Activated CD8-positive, alpha-beta T cell treated with anti-CD3 and anti-CD28 coated beads, Interleukin-2, amount 10 ng/mL, durations not matched to agents 7 days and 5 days (primary cell): ENCODE measurements around the gene AFF3. TPM values are rescaled to one million over a fixed set of nuclear protein-coding genes. Genes with fewer than 3 reads are reported as not detected.
"Not testable (repeated sequence)": the region's sequence is repeated elsewhere in the genome, so short reads cannot be mapped to it uniquely, and the experiment has no call there.

Experiments
- ATAC-seq: fragments of 150-1000 bp; cut with Tn5 transposase; one replicate; pipeline ENCODE4 v1.10.0; 2021; ENCODE audit warnings: moderate library complexity
- CTCF ChIA-PET: fragments of 350-600 bp; sonication (Branson Sonifier 250); formaldehyde crosslinking; loops from one replicate; lab custom pipeline; 2021; ENCODE audit warnings: antibody characterized with exemption; lab: Charles Lee
- POLR2A ChIA-PET: fragments of 350-600 bp; sonication (Branson Sonifier 250); formaldehyde crosslinking; loops from one replicate; lab custom pipeline; 2021; ENCODE audit warnings: antibody characterized with exemption; lab: Charles Lee
- DNase-seq: peaks from one replicate; pipeline ENCODE4 v3.0.0-alpha.2; 2020
- H3K27ac Mint-ChIP-seq: one replicate; pipeline ENCODE4 v1.8.0; 2021; ENCODE audit warnings: mild to moderate bottlenecking, mixed read lengths
- H3K27me3 Mint-ChIP-seq: one replicate; pipeline ENCODE4 v1.8.0; 2021; ENCODE audit warnings: low read depth, mixed read lengths
- H3K36me3 Mint-ChIP-seq: one replicate; pipeline ENCODE4 v1.8.0; 2021; ENCODE audit warnings: low read depth, mixed read lengths
- H3K4me1 Mint-ChIP-seq: one replicate; pipeline ENCODE4 v1.8.0; 2021; ENCODE audit warnings: low read depth, mixed read lengths
- H3K4me3 Mint-ChIP-seq: one replicate; pipeline ENCODE4 v1.8.0; 2021; ENCODE audit warnings: mild to moderate bottlenecking, mixed read lengths
- H3K9me3 Mint-ChIP-seq: one replicate; pipeline ENCODE4 v1.8.0; 2022; ENCODE audit warnings: mixed read lengths; ENCODE audit not compliant: insufficient read depth
- total RNA-seq, 2 experiments: library from RNA; stranded (reverse); gene quantifications; one replicate each; pipeline ENCODE4 v1.2.3, GENCODE V29; 2021

Gene AFF3
- total RNA-seq, 2 experiments from 2014 or later: 7.1 to 7.9 TPM

DNA sequence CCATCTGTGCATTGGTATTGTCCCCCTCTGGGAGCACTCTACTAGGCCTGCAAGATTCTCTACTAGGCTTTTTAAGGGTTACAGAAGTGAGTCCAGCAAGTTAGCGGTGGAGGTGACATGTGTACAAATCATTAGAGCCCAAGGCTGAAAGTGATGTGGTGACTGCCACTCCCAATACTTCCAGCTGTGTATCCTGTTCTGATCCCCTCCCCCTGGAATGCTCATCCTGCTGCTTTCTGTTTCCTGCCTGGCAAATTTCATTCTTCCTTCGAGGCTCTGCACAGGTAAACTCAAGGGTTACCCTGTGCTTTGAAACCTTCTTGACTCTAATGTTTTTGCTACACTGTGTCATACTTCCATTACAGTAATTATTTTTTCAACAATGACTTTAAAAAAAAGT lies 394.0 kb downstream of the AFF3 start:
- Mint-ChIP-seq H3K4me1 (no peaks in the 10 kb centered on the region), H3K9me3 (no peaks in the 10 kb centered on the region), H3K27ac (no peak overlapping the region), H3K27me3 (no peaks in the 10 kb centered on the region), H3K36me3 (no peaks in the 10 kb centered on the region), H3K4me3 (no peak overlapping the region)
- DNase-seq: no peak
- ChIA-PET CTCF (no interaction called here), POLR2A (no interaction called here)
- no peak for ATAC-seq

DNA sequence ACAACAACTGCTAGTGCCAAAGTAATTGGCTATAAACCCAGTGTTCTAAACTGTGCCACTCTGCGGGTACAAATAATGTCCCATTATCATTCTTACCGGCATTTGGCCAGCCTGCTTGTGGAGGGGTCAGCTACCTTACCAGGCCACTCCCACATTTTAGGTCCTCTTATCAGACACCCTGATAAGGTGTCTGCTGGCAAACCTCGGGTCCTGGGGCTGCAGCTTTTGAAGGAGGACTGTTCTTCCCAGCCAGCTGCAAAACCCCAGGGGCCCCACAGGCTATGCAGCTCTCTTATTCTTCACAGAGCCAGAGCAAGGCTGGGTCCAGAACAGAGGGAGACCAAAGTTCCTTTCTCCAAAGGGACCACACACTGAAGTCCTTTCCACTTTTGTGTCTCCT lies 394.5 kb downstream of the AFF3 start:
- Mint-ChIP-seq H3K36me3 (no peaks in the 10 kb centered on the region), H3K27me3 (no peaks in the 10 kb centered on the region), H3K4me3 (no peak overlapping the region), H3K27ac (no peak overlapping the region), H3K9me3 (no peaks in the 10 kb centered on the region), H3K4me1 (no peaks in the 10 kb centered on the region)
- CTCF ChIA-PET: no interaction called here
- ATAC-seq (no peak), DNase-seq (no peak)
- POLR2A ChIA-PET: no interaction called here

DNA sequence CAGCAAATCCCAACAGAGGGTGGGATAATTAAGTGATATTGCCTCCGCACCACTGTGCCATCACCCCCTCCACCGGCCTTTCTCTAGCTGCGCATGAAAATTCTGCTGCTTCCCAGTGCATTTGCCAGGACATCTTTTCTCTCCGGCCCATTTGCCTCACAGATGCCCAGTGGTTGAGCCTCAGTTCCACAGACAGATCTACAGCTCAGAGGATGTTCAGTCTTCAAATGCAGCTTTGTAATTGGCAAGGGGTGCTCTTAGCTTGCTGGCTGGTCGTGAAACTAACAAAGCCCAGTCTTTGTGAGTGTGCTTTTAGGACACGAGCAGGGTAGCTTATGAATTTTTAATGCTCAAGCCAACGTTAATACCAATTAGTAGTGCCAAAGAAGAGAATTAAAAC lies 399.2 kb downstream of the AFF3 start:
- ChIA-PET POLR2A (no interaction called here), CTCF (no interaction called here)
- no peak for ATAC-seq
- H3K27me3 Mint-ChIP-seq: peaks cover under 1% of the 10 kb centered on the region
- no peaks in the 10 kb centered on the region for H3K4me1 Mint-ChIP-seq
- H3K9me3 Mint-ChIP-seq: no peaks in the 10 kb centered on the region
- H3K4me3 Mint-ChIP-seq: no peak overlapping the region
- DNase-seq: no peak
- no peaks in the 10 kb centered on the region for H3K36me3 Mint-ChIP-seq
- H3K27ac Mint-ChIP-seq: no peak overlapping the region

DNA sequence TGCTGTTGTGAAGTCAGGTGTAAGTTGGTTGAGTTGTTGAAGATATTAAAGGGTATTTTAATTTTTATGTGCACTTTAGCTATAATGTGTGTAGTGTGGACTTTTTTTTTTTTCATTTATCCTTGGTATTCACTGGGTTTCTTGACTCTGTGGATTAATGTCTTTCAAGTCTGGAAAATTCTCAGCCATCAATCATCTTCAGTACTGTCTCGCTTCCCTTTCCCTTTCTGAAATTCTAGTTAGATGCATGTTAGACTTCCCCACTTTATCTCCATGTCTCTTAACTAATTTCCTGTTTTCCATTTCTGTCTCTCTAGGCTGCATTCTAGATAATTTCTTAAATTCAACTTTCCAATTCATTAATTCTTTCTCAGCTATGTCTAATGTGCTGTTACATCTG lies 404.9 kb downstream of the AFF3 start:
- no peak for ATAC-seq
- ChIA-PET POLR2A (no interaction called here), CTCF (no interaction called here)
- DNase-seq: no peak
- Mint-ChIP-seq H3K4me3 (no peak overlapping the region), H3K27me3 (peaks cover 5% of the 10 kb centered on the region), H3K36me3 (no peaks in the 10 kb centered on the region), H3K9me3 (no peaks in the 10 kb centered on the region), H3K4me1 (no peaks in the 10 kb centered on the region), H3K27ac (no peak overlapping the region)

DNA sequence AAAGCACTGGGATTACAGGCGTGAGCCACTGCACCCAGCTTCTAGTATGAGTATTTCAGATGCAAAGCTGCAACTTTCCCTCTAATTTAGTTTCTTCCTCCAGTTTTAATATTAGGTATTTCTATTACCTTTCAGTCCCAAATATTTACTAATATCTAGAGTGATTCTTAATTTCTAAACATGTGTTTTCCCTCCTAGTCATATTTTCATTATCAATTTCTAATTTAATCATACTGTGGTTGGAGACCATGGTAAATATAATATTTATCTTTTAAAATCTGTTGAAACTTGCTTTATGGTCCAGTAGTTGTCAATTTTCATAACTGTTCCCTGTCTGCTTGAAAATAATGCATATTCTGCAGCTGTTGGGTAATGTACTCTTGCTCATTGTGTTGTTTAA lies 406.6 kb downstream of the AFF3 start:
- peaks cover 5% of the 10 kb centered on the region for H3K27me3 Mint-ChIP-seq
- no peak for DNase-seq
- POLR2A ChIA-PET: no interaction called here
- H3K4me1 Mint-ChIP-seq: no peaks in the 10 kb centered on the region
- no peaks in the 10 kb centered on the region for H3K9me3 Mint-ChIP-seq
- no peak overlapping the region for H3K27ac Mint-ChIP-seq
- no peak overlapping the region for H3K4me3 Mint-ChIP-seq
- ATAC-seq: no peak
- CTCF ChIA-PET: no interaction called here
- H3K36me3 Mint-ChIP-seq: no peaks in the 10 kb centered on the region

DNA sequence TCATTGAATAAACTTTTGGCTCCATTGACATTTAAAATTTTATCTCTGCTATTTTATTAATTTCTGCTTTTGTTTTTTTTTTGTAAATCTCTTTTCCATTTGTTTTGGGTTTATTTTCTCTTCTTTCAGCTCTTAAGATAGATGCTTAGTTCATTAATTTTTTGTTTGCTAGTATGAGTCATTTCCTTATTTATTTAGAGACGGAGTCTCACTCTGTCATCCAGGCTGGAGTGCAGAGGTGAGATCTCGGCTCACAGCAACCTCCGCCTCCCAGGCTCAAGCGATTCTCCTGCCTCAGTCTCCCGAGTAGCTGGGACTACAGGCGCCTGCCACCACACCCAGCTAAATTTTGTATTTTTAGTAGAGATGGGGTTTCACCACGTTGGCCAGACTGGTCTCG lies 407.1 kb downstream of the AFF3 start:
- DNase-seq, H3K27me3 Mint-ChIP-seq, ATAC-seq, H3K9me3 Mint-ChIP-seq, POLR2A ChIA-PET, H3K4me3 Mint-ChIP-seq, CTCF ChIA-PET, H3K27ac Mint-ChIP-seq, H3K36me3 Mint-ChIP-seq, H3K4me1 Mint-ChIP-seq: not testable (repeated sequence)

DNA sequence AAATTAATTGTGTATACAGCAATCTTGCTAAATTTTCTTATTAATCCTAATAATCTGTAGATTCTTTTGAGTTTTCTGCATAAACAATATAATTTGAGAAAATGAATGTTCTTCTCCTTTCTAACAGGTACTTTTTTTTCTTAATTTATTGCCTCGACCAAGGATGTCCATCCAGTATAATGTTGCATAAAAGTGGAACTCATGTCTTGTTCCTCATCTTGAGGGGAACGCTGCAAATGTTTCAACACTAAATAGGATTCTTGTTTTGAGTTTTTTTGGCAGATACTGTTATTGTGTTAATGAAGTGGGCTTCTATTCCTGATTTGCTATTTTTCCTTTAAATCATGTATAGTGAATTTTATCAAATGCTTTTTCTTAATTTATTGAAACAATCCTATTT lies 408.2 kb downstream of the AFF3 start:
- ChIA-PET CTCF (no interaction called here), POLR2A (no interaction called here)
- ATAC-seq: no peak
- no peak for DNase-seq
- Mint-ChIP-seq H3K27me3 (peaks cover 5% of the 10 kb centered on the region), H3K27ac (no peak overlapping the region), H3K4me3 (no peak overlapping the region), H3K4me1 (no peaks in the 10 kb centered on the region), H3K9me3 (no peaks in the 10 kb centered on the region), H3K36me3 (no peaks in the 10 kb centered on the region)

DNA sequence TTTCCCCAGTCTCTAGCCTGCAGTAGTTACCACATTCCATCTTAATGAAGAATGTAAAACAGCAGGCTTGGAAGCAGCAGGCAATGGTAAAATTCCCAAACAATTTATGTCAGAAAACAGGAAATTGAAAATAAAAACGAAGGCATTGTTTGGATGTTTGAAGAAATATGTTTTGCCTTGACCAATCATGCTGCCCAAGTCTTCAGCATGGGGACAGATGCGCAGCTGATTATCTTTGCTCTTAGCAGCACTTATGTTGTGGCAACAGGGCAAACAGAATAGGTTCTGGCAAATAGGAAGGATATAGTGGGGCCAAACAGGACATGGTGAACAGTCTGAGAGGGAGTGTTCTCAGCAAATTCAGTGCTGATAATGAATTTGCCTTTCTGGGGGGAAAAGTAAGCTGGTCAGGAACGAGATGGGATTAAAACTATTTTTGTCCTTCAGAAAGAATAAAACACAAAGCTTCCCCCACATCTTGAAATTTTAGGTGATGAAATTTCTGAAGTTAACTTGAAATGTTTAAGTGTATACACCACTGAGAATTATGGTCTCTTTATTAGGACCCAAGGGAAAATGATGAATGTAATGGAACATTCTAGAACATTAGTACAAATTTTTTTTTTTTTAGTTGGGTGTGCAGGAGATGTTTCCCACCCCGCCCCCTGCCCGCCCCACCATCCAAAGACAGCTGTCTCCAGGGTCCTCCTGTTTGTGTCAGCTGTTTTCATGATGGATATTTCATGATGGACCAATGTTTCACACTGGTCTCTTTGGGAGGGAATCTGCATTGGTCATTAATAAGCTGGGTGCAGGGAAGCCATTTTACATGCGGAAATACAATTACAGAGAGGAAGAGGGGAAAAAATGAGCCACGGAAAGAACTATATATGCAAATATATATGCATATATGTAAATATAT lies 413.0 kb downstream of the AFF3 start:
- H3K27ac Mint-ChIP-seq: no peak overlapping the region
- CTCF ChIA-PET: interaction anchor here (0.6 kb wide), 1 partner anchor 67 kb away, joined by 3 read pairs; no protein-coding TSS in a partner anchor
- no peak for ATAC-seq

DNA sequence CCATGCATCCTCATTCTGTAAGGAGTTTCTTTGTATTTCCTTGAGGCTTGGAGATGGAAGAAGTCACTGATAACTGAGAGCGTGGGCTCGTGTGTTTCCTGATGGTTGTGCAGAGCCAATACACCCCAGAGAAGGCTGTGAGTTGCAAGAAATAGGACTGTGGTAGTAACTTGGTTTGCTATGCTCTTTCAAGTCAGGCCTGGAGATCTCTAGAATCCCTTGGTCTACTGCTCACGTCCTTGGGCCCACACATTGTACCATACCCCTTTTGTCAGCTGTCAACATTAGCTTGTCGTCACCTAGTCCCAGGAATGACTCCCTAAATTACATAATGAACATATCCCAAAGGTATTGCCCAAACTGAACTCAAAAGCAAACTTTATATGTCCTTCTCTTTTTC lies 414.2 kb downstream of the AFF3 start:
- H3K27ac Mint-ChIP-seq: no peak overlapping the region
- no peaks in the 10 kb centered on the region for H3K36me3 Mint-ChIP-seq
- CTCF ChIA-PET: no interaction called here
- H3K27me3 Mint-ChIP-seq: no peaks in the 10 kb centered on the region
- no peak overlapping the region for H3K4me3 Mint-ChIP-seq
- H3K4me1 Mint-ChIP-seq: no peaks in the 10 kb centered on the region
- POLR2A ChIA-PET: interaction anchor here (0.5 kb wide), 1 partner anchor 32 kb away, joined by 3 read pairs; no protein-coding TSS in a partner anchor
- DNase-seq (no peak), ATAC-seq (no peak)
- no peaks in the 10 kb centered on the region for H3K9me3 Mint-ChIP-seq

More for the DNA sequence above, 413.0 kb downstream of the AFF3 start:
- Mint-ChIP-seq H3K4me1 (no peaks in the 10 kb centered on the region), H3K36me3 (no peaks in the 10 kb centered on the region), H3K27me3 (no peaks in the 10 kb centered on the region), H3K9me3 (no peaks in the 10 kb centered on the region), H3K4me3 (no peak overlapping the region)
- POLR2A ChIA-PET: no interaction called here
- DNase-seq: no peak

DNA sequence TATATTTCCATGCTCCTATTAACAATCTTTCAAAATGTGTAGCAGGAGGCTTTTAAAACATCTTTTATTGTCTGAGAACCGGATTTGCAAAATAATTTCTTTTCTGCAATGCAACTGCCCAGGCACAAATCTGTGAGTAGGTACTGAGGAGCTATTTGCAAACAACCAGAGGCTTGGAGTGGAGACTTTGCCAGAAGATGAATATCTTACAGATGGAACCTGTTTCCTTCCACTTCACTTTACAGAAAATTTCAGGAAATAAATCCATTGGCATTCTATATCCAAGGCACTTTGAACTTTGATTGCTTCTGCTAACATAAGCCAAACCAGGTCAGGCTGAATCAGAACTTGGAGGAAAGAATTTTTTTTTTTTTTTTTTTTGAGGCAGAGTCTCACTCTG lies 415.2 kb downstream of the AFF3 start:
- H3K4me3 Mint-ChIP-seq: no peak overlapping the region
- no peaks in the 10 kb centered on the region for H3K9me3 Mint-ChIP-seq
- no peaks in the 10 kb centered on the region for H3K36me3 Mint-ChIP-seq
- CTCF ChIA-PET: no interaction called here
- no peak overlapping the region for H3K27ac Mint-ChIP-seq
- POLR2A ChIA-PET: no interaction called here
- no peak for DNase-seq
- H3K27me3 Mint-ChIP-seq: no peaks in the 10 kb centered on the region
- no peak for ATAC-seq
- no peaks in the 10 kb centered on the region for H3K4me1 Mint-ChIP-seq

DNA sequence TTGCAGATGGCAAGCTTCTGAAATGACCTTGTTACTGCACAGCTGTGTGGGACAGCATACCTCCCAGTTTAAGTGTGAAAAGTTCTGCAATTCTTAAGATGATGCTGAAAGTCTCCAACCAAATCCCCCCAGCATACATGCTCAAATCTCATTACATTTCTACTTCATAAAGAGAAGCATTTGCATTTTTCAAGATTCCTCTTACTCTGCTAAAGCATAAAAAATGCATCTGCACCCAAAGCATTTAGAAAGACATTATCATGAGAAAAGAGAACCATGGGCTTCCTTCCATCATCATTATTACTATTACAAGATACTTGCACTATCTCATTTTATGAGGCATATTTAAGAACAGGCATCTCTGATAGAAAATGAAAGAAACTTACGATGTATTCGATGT lies 415.7 kb downstream of the AFF3 start:
- DNase-seq: no peak
- no peak for ATAC-seq
- Mint-ChIP-seq H3K4me3 (no peak overlapping the region), H3K27me3 (no peaks in the 10 kb centered on the region), H3K36me3 (no peaks in the 10 kb centered on the region), H3K9me3 (peaks cover 4% of the 10 kb centered on the region), H3K4me1 (no peaks in the 10 kb centered on the region), H3K27ac (no peak overlapping the region)
- ChIA-PET CTCF (no interaction called here), POLR2A (no interaction called here)

DNA sequence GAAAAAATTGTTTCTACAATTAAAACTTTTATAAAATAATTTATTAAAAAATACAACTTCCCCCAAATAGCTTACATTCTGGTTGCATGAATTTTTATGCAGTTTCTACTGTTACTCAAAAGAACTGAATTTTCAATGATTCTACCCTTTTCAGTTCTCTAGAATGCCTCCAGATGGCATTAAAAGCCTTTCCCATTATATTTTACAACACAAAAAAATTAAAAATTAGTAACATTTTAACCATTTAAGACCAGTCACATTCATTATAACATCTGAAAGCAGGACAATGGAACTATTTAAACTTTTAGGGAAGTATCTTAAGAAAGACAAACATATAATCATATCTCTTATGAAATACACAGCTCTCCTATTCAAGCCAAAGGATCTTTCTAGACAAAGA lies 416.6 kb downstream of the AFF3 start:
- Mint-ChIP-seq H3K4me3 (no peak overlapping the region), H3K27ac (no peak overlapping the region), H3K27me3 (no peaks in the 10 kb centered on the region), H3K36me3 (no peaks in the 10 kb centered on the region), H3K4me1 (no peaks in the 10 kb centered on the region), H3K9me3 (peaks cover 6% of the 10 kb centered on the region)
- ChIA-PET CTCF (no interaction called here), POLR2A (no interaction called here)
- DNase-seq (no peak), ATAC-seq (no peak)
